Mammary epithelial cell (primary cell): ENCODE data around the gene SORCS2.

ENCODE experiments used
- EZH2 ChIP-seq: IDR thresholded peaks from 2 replicates; pipeline ENCODE4 v1.6.1; 2012; ENCODE audit warnings: low read length, inconsistent platforms, borderline replicate concordance
- TF ChIP-seq, protein P1 (sequence below), 2 donors: IDR thresholded peaks in 1 of 2; conservative IDR thresholded peaks in 1 of 2; 2 replicates each; pipeline ENCODE4 v1.5.1; 2011 to 2012; ENCODE audit warnings: inconsistent platforms in 2 of 2, low read length in 2 of 2, mild to moderate bottlenecking in 2 of 2, control low read depth in 1 of 2, low read depth in 1 of 2; ENCODE audit not compliant: insufficient read depth in 1 of 2; ENCODE audit errors: extremely low read depth in 1 of 2

DNA sequence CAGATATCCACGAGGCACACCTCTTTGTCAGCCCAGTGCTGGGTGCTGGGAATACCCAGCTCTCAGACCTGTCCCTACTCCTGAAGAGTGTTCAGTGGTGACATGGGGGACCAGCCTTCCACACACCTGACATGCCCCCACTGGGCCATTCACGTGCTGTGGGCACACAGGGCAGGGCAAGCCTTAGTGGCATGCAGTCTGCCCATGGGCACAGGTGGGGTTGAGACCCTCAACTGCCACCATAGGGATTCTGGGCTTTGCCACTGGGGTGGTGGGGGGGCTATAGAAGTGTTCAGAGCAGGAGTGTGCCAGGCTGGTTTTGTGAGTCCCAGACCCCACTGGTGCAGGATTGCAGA lies 259.1 kb downstream of the SORCS2 start:
- TF ChIP-seq, protein P1, sequence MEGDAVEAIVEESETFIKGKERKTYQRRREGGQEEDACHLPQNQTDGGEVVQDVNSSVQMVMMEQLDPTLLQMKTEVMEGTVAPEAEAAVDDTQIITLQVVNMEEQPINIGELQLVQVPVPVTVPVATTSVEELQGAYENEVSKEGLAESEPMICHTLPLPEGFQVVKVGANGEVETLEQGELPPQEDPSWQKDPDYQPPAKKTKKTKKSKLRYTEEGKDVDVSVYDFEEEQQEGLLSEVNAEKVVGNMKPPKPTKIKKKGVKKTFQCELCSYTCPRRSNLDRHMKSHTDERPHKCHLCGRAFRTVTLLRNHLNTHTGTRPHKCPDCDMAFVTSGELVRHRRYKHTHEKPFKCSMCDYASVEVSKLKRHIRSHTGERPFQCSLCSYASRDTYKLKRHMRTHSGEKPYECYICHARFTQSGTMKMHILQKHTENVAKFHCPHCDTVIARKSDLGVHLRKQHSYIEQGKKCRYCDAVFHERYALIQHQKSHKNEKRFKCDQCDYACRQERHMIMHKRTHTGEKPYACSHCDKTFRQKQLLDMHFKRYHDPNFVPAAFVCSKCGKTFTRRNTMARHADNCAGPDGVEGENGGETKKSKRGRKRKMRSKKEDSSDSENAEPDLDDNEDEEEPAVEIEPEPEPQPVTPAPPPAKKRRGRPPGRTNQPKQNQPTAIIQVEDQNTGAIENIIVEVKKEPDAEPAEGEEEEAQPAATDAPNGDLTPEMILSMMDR (conservative IDR thresholded peaks at IDR 0.05 in 1 of 2, IDR thresholded peaks at IDR 0.05 in 1 of 2; ENCODE audit: extremely low read depth in 1 of 2, insufficient read depth in 1 of 2, low read depth in 1 of 2, low read length in 2 of 2) = no peak
- no peak for TF ChIP-seq EZH2
